Anterior cingulate cortex (tissue), 58 donors: Measurements from ENCODE around the gene SLC5A2.
A peak's percentile ranks its signal among the peaks of the same experiment; 100 is the strongest.
"Not testable (repeated sequence)": the region's sequence is repeated elsewhere in the genome, so short reads cannot be mapped to it uniquely, and the experiment has no call there.

Experiments used
- DNase-seq, 58 donors: peaks; one replicate each; lab custom pipeline; 2025; lab: John Stamatoyannopoulos, UW

The SLC5A2 gene

GRCh38 chr16:31483081-31483480 lies at the start of gene SLC5A2:
Gene SLC5A2 (plus strand): TSS chr16:31483123. CDS start chr16:31483137, 14 bp downstream.
- no peak for DNase-seq

DNA sequence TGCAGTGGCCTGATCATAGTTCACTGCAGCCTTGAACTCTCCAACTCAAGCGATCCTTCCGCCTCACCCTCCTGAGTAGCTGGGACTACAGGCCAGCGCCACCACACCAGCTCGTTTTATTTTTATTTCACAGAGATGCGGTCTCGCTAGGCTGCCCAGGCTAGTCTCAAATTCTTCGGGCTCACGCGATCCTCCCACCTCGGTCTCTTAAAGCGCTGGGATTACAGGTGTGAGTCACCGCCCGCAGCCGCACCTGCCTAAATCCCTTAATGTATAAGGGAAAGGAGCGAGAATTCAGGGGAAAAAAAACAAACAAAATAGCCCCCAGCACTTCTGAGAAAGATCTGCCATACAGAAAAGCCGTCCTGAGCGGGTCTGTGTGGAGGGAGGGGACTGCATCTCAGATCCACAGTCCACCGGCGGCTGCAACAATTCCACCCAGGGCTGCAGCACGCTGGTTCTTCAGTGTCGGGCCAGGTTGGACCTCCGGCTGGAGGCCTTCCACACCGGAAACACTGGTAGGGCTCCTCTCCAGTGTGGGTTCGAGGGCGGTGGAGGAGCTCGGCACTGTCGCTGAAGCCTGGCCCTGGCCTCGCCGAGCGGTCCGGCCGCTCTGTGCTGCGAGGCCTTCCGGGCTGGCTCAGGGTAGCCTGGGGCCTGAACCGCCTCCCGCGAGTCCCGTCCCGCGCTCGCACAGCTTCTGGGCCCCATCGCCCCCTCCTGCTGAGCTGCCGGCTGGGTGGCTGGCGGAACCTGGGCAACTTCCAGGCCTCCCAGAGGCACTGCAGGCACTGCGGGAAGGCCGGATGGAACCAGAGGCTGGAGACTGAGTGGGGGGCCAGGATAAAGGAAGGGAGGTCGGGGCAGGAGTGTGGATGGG lies 47.3 kb upstream of the SLC5A2 start:
- no peak for DNase-seq

DNA sequence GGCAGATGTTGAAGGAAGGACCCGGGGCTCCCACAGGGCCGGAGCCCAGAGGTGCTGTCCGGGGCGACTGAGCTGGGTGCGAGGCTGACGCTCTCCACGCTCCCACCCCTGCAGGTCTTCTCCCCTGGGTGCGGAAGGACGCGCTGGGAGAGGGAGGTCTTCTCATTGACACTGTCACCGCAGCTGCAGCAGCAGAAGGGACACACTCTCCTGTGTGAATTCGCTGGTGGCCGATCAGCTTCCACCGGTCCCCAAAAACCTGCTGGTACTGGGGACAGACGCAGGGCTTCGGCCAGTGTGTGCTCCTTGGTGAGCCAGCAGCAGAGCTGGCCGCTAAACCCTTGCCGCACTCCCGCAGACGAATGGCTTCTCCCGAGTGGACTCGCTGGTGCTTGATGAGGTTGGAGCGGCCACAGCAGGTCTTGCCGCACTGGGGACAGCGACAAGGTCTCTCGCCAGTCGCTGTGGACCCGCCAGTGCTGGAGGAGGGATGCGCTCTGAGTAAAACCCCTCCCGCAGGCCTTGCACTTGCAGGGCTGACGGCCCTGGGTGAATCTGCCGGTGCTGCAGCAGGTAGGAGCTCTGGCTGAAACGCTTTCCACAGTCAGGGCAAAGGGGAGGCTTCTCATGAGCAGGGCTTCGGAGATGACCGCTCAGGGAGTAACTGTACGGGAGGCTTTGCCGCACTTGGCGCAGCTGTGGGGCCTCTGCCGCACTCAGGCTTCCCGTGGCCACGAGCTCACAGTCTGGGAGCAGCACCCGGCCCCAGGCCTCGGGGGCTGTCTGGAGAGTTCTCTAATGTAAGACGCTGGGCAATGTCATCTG lies 46.5 kb upstream of the SLC5A2 start:
- DNase-seq: no peak

GRCh38 chr16:31438414-31438813 lies 44.5 kb upstream of the SLC5A2 start:
- no peak for DNase-seq

DNA sequence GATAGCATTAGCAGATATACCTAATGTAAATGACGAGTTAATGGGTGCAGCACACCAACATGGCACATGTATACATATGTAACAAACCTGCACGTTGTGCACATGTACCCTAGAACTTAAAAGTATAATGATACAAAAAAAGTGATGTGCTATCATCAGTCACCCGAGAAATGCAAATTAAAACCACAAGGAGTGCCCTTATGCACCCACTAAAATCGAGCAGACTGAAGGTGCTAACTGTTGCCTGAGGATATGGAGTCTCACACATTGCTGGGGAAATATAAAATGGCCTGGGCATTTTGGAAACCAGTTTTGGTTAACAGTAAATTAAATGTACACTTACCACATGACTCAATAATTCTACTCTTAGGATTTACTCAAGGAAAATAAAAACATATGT lies 43.9 kb upstream of the SLC5A2 start:
- not testable (repeated sequence) for DNase-seq

DNA sequence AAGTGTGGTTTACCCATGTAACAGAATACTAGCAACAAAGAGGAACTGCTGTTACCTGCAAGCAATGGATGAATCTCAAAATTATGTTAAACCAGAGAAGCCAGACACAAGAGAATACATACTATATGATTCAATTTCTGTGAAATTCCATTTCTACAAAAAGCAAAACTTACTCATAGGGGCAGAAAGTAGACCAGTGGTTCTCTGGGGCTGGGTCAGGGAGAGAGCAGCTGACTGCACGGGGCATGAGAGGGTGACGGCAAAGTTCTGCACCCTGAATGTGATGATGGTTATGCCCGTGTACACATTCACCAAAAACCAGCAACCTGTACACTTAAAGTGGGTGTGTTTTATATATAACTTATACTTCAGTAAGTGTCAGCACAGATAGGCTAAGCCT lies 43.4 kb upstream of the SLC5A2 start:
- DNase-seq: no peak

DNA sequence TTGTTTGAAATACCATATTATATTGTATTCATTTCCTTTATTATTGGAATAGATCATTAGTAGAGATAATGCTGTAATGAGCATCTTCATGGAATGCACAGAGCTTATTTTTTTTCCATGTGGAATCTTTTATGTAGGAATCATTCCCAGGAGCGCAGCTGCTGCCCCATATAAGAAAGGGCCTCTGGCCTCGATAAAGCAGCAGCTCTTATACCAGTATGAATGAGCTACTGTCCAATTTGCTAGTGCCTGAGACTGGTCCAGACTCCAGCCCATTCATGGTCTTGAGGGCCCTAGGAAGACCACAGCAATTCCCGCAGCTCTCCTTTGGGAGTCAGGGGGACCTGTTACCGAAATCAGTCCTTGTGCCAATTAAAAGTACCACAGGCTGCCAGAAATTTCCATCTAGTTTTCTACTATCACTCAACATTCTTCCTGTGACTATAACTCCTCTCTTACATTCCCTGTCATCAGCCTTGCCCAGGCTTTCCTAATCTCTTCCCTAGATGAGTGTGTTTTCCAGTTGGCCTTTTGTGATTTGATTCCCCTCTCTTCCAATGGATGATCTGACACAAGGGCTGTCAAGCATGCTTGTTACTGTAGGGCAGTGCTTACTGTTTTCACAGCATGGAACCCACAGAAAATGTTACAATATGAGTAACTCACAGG lies 42.3 kb upstream of the SLC5A2 start:
- peak in 7 of 58 donors; percentile 8 to 45 (median 16) for DNase-seq

- DNase-seq: no peak
Observed at GRCh38 chr16:31441956-31442355, 41.0 kb upstream of the SLC5A2 start.

GRCh38 chr16:31445931-31446330 lies 37.0 kb upstream of the SLC5A2 start:
- not testable (repeated sequence) for DNase-seq

DNA sequence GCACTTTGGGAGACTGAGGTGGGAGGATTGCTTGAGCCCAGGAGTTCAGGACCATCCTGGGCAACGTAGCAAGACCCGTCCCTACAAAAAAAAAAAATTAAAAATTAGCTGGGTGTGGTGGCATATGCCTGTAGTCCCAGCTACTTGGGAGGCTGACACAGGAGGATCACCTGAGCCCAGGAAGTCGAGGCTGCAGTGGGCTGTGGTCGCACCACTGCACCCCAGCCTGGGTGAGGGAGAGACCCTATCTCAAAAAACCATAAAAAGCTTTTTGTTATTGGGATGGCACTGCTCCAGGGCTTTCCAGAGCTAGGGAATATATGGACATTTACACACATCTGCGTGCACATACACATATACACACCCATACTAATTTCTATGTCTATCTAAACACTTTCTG lies 31.7 kb upstream of the SLC5A2 start:
- no peak for DNase-seq

GRCh38 chr16:31451681-31452351 lies 31.1 kb upstream of the SLC5A2 start:
- peak in 26 of 58 donors; percentile 4 to 70 (median 27) for DNase-seq

DNA sequence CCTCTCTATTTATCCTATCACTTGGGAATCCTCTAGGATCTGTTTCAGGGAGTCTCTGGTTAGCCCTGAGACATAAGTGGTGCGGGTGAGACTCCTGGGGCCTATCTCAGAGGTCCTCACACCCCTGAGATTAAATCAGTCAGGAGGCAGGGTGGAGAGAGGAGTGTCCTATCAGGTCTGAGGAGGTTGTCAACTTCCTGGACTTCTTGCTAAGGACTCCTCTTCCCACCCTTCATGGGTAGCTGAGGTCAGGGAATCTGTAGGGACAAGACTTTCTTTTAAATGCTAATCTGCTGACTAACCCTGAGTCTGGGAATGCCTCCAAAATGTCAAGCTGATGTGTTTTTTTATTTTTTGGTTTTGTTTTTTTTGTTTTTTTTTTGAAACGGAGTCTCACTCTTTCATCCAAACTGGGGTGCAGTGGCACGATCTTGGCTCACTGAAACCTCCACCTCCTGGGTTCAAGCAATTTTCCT lies 30.3 kb upstream of the SLC5A2 start:
- peak in 1 of 58 donors; percentile 15 for DNase-seq

GRCh38 chr16:31453255-31454204 lies 29.4 kb upstream of the SLC5A2 start:
- no peak for DNase-seq

GRCh38 chr16:31455601-31456314 lies 27.2 kb upstream of the SLC5A2 start:
- DNase-seq: no peak

DNA sequence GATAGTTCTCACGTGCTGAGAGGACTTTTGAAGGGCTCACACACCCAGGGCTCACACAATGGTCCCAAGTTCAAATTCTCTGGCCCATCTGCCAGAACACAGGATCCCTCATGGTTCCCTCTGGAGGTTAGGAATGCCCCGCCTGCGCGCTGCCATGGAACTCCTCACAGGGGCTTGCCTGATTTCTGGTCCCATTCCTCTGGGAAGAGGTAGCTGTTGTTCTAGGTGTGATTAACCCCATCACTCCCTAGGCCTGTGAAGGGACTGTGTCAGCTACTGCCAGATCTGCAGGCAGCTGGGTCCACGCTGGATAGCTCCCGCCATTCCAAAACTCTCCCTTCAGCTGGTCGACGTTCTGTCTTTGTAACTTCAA lies 25.9 kb upstream of the SLC5A2 start:
- DNase-seq: no peak

- peak in 15 of 58 donors; percentile 31 to 63 (median 50) for DNase-seq
Observed at GRCh38 chr16:31458073-31458843, 24.7 kb upstream of the SLC5A2 start.

- DNase-seq: peak; percentile 79 to 99 (median 97)
Observed at GRCh38 chr16:31458844-31459686, 23.9 kb upstream of the SLC5A2 start, which contains the start of gene ARMC5. Gene ARMC5 (plus strand): TSS chr16:31459501. CDS start chr16:31459525, 24 bp downstream.
